Duodenal mucosa (tissue), 2 donors: ENCODE data around the gene AFG3L2.

Experiments used
- H3K27ac ChIP-seq: one replicate; pipeline ENCODE4 v1.7.0; 2013; ENCODE audit warnings: low read depth, low read length
- H3K27me3 ChIP-seq, 2 donors: one replicate each; pipeline ENCODE4 v1.7.0; 2013; ENCODE audit warnings: low read length in 2 of 2, control low read depth in 1 of 2; ENCODE audit not compliant: insufficient read depth in 2 of 2, control insufficient read depth in 1 of 2
- H3K36me3 ChIP-seq, 2 donors: one replicate each; pipeline ENCODE4 v1.7.0; 2013; ENCODE audit warnings: low read length in 2 of 2, control low read depth in 1 of 2; ENCODE audit not compliant: insufficient read depth in 2 of 2, control insufficient read depth in 1 of 2
- H3K4me1 ChIP-seq, 2 donors: one replicate each; pipeline ENCODE4 v1.7.0; 2013; ENCODE audit warnings: low read length in 2 of 2, control low read depth in 1 of 2; ENCODE audit not compliant: insufficient read depth in 2 of 2, control insufficient read depth in 1 of 2
- H3K4me3 ChIP-seq, 2 donors: one replicate each; pipeline ENCODE4 v1.7.0; 2013; ENCODE audit warnings: low read length in 2 of 2, low read depth in 1 of 2
- H3K9ac ChIP-seq, 2 donors: one replicate each; pipeline ENCODE4 v1.7.0; 2013; ENCODE audit warnings: low read length in 2 of 2, low read depth in 1 of 2
- H3K9me3 ChIP-seq, 2 donors: one replicate each; pipeline ENCODE4 v1.7.0; 2013; ENCODE audit warnings: low read length in 2 of 2, control low read depth in 1 of 2; ENCODE audit not compliant: control insufficient read depth in 1 of 2

Gene AFG3L2

DNA sequence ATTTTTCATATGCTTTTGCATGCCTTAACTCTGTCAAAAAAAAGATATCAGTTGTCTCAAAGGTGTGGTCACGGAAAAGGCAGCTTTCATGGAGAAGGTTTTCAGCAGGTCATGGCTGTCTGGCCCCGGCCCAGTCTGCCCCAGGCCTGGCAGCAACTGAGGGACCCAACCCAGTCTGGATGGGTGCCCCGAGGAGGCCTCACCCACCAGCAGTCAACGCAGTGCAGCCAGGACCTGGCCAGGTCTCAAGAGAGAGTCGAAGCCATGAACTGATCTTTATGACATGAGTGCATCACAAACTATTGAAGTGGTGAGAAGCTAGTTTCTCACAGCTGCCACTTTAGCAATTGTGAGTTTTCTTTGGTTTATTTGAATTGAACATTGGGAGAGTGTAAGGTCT, 61.1 kb downstream of the AFG3L2 start:
- no peak overlapping the region for H3K4me3 ChIP-seq
- no peaks in the 10 kb centered on the region for H3K4me1 ChIP-seq
- H3K27ac ChIP-seq: no peak overlapping the region
- H3K9me3 ChIP-seq: peaks cover 3 to 8% of the 10 kb centered on the region in 2 donors
- H3K36me3 ChIP-seq: peaks cover 0 to 3% of the 10 kb centered on the region in 2 donors
- no peaks in the 10 kb centered on the region for H3K27me3 ChIP-seq
- no peak overlapping the region for H3K9ac ChIP-seq

DNA sequence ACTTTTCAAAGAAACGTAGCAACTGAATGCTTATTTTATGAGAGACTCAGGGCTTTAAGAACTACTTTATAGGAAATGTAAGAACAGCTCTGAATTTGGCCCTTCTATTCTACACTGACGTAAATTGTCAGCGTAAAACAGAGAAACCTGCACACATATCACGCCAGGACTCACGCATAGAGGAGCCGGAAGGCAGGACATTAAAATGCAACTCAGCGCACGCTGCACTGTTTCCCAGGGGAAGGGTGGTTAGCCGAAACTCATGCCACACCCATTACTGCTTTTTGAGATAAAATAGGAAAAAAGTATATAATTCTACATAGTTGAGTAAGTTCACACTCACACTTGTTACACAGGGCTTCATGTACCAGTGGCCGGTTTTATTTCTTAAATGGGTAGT, 61.5 kb downstream of the AFG3L2 start:
- no peaks in the 10 kb centered on the region for H3K36me3 ChIP-seq
- H3K9me3 ChIP-seq: peaks cover 3 to 8% of the 10 kb centered on the region in 2 donors
- H3K4me1 ChIP-seq: no peaks in the 10 kb centered on the region

DNA sequence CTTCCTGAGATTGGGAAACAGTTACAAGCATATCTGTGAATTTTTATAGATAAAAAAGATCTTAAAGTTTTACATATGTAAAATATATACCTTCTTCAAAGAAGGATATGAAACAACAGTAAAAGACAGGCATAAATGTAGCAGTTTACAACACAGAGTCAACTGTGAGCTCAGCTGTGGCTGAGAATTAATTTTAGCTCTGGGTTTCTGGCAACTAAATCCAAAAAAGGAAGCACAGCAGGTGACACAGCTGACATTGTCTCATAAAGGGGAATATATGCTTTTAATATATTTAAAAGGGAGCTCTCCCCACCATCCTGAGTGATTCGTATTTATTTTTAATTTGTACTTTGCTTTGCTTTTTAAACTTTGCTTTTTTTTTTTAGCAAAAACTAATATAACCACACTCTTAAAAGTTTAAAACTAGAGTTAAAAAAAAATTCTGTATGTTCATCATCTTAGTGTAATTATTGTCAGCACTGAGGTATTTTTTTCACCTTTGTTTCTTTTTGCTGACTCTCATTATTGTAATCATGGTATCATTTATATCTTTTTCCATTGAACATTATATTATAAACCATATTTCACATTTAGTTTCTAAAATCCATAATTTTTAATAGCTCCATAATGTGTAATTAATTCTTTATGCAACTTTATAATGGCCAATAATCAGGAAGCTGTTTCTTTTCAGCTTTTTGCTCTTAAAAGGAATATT, 62.3 kb downstream of the AFG3L2 start:
- Histone ChIP-seq H3K4me3 (no peak overlapping the region), H3K4me1 (no peaks in the 10 kb centered on the region), H3K9ac (no peak overlapping the region), H3K27ac (no peak overlapping the region), H3K27me3 (peaks cover 2 to 3% of the 10 kb centered on the region in 2 donors), H3K9me3 (peaks cover 3 to 8% of the 10 kb centered on the region in 2 donors), H3K36me3 (no peaks in the 10 kb centered on the region)

More for the DNA sequence above, 61.5 kb downstream of the AFG3L2 start:
- no peak overlapping the region for H3K9ac ChIP-seq
- no peak overlapping the region for H3K27ac ChIP-seq
- H3K4me3 ChIP-seq: no peak overlapping the region
- H3K27me3 ChIP-seq: no peaks in the 10 kb centered on the region

DNA sequence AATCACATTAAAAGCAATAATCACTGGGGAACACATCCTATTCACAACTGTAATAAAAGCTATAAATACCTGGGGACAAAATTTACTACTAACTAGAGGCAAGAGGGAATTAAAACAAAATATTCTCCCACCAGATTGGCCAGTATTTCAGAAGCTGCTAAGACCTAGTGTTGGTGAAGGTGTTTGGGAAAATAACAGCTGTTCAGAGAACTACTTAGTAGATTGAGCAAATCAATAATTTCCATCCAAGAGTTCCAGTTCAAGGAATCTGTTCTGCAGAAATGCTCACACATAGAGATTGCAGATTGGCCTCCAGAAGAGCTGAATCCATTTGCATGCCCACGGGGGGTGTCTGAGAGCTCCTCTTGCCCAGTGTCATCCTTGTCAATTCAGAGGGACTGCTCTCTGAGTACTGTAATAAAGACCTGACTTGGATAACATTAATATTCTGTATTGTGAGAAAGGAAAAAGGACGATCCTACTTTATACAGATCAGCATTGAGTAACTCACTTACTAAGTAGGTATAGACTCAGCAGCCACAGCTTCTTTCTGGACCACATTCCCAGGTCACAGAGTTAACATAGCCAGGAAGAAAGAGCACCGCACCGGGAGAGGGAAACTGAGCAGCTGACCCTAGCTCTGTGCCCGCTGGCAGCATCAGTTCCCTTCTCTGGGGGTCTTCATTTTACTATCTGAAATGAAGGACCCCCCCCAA, 63.3 kb downstream of the AFG3L2 start:
- no peak overlapping the region for H3K9ac ChIP-seq
- H3K9me3 ChIP-seq: peaks cover 3 to 8% of the 10 kb centered on the region in 2 donors
- H3K27ac ChIP-seq: no peak overlapping the region
- peaks cover 6 to 9% of the 10 kb centered on the region in 2 donors for H3K27me3 ChIP-seq
- H3K4me1 ChIP-seq: peaks cover 4 to 5% of the 10 kb centered on the region in 2 donors
- no peaks in the 10 kb centered on the region for H3K36me3 ChIP-seq
- no peak overlapping the region for H3K4me3 ChIP-seq

DNA sequence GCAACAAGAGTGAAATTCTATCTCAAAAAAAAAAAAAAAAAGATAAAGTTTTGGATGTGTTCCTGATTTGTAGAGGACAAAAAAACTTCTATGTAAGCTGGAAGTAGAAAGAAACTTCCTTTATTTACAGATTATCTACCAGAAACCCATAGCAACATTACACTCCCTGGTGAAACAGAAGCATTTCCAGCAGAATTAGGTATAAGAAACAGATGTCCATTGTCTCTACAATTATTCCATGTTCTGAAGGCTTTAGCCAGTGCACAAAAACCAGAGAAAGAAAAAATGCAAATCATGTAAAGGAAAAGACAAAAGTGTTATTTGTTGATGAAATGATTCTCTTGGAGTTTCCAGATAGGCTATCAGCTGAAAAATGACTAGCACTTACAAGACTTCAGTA, 64.1 kb downstream of the AFG3L2 start:
- Histone ChIP-seq H3K27me3 (peaks cover 6 to 9% of the 10 kb centered on the region in 2 donors), H3K36me3 (no peaks in the 10 kb centered on the region), H3K9ac (no peak overlapping the region), H3K27ac (no peak overlapping the region), H3K4me3 (no peak overlapping the region), H3K4me1 (peaks cover 4 to 8% of the 10 kb centered on the region in 2 donors), H3K9me3 (peaks cover 3 to 8% of the 10 kb centered on the region in 2 donors)

DNA sequence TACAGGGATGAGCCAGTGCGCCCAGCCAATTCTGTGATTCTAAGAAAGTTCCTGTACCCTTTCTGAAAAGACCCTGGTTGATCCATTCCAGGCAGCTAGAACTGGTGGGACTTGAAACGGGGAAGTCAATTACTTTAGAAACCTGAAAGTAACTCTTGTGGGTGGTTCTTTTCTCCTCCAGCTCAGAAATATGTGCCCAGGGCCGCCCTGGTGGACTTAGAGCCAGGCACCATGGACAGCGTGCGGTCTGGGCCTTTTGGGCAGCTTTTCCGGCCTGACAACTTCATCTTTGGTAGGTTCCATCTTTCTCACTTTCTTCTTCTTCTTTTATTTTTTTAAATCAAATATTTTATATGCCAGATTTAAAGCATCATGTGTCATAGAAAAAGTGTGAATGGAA, 66.3 kb downstream of the AFG3L2 start:
- Histone ChIP-seq H3K4me3 (no peak overlapping the region), H3K9ac (no peak overlapping the region), H3K27ac (no peak overlapping the region), H3K4me1 (peaks cover 4 to 13% of the 10 kb centered on the region in 2 donors), H3K27me3 (peaks cover 19 to 27% of the 10 kb centered on the region in 2 donors), H3K9me3 (peaks cover 3 to 8% of the 10 kb centered on the region in 2 donors), H3K36me3 (no peaks in the 10 kb centered on the region)

DNA sequence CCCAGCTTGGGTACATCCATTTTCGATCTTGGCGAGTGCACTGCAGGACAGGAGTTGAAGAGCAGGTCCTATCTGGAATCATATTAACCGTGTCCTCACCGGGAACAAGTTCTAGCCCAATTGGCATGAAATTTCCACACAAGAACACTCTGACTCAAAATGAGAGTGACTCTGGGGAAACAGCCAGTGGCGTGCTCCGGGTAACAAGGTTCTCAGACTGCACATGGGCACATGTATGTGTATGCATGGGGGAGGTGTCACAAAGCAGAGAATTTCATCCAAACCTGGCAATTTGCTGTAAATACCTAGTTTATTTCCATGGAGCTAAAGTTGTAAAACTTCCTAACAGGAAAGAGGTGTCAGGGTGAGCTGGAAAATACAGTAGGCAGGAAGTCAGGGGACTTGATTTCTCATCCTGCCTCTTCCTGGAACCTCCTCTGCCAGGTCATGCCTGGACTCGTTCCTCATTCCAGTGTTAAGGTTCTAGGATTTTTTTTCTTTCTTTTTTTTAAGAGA, 67.3 kb downstream of the AFG3L2 start:
- Histone ChIP-seq H3K9me3 (peaks cover 3 to 8% of the 10 kb centered on the region in 2 donors), H3K9ac (no peak overlapping the region), H3K4me3 (peak overlapping the region; percentile 54 to 63), H3K36me3 (no peaks in the 10 kb centered on the region), H3K27me3 (peaks cover 19 to 27% of the 10 kb centered on the region in 2 donors), H3K27ac (peak overlapping the region; percentile 33), H3K4me1 (peaks cover 4 to 13% of the 10 kb centered on the region in 2 donors)

DNA sequence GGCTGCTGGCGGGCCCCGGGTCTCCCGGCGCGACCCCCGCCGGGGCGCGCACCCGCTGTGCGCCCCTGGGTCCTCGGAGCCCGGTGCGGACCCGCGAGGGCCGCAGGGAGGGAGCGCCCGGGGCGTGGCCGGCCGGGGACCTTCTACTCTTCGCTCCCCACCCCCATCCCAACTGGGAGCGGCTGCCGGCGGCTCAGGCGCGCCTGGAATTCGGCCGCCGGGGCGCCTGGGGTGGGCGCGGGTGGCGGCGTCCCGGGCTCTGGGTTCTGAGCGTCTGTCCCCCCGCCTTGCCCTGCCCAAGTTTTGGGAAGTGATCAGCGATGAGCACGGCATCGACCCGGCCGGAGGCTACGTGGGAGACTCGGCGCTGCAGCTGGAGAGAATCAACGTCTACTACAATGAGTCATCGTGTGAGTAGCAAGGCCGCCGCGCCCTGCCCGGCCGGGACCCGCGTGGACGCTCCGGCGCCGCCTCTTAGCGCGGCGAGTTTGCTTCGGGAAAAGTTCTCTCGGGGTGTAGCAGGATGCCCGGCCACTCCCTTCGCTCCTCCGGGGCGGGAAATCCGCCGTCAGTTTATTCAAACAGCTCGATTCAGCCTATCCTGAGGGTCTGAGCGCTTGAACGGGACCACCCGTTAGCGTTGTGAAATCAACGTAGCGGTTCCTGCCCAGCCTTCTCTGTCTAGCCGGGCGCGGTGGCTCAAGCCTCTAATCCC, 68.5 kb downstream of the AFG3L2 start:
- H3K27ac ChIP-seq: peak overlapping the region; percentile 82
- peak overlapping the region in 1 of 2 donors; percentile 15 for H3K9ac ChIP-seq
- no peaks in the 10 kb centered on the region for H3K36me3 ChIP-seq
- H3K4me1 ChIP-seq: peaks cover 4 to 13% of the 10 kb centered on the region in 2 donors
- H3K9me3 ChIP-seq: peaks cover 3 to 8% of the 10 kb centered on the region in 2 donors
- peak overlapping the region; percentile 54 to 63 for H3K4me3 ChIP-seq
- H3K27me3 ChIP-seq: peaks cover 19 to 27% of the 10 kb centered on the region in 2 donors

DNA sequence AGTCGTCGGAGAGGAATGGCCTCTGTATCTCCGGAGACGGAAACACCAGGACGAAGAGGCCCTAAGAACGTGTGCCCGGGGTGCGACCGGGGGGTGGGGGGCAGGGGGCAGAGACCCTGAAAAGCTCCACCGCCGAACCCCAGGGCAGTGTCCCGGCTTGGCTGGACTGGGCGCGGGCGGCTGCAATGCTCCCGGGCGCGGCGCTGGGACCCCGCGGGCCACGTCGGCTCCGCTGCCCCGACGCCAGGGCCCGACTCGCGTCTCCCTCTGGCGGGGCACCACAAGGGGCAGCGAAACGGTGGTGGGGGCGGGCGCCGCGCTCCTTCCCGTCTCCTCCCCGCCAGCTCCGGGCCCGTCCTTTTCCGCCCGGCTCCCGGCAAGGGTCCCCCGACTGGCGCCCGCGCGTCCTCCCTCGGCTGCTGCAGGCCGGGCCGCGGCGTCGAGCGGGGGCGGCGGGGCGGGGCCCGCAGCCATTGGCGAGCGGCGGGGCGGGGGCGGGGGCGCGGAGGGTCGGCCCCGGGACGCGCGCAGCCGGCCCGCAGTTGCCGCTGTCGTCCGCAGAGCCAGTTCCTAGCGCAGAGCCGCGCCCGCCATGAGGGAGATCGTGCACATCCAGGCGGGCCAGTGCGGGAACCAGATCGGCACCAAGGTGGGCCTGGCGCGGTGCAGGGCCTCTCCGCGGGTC, 69.2 kb downstream of the AFG3L2 start, which contains the start of gene TUBB6:
Gene TUBB6, plus strand, starts transcription at position 541 of the 685 bp plus-strand sequence. Its CDS starts 52 bp downstream, at position 593.
- peaks cover 3 to 8% of the 10 kb centered on the region in 2 donors for H3K9me3 ChIP-seq
- H3K4me3 ChIP-seq: peak within 1 kb of the TSS; percentile 54 to 63
- peak within 1 kb of the TSS in 1 of 2 donors; percentile 15 for H3K9ac ChIP-seq
- no peaks in the 10 kb centered on the region for H3K36me3 ChIP-seq
- peaks cover 19 to 27% of the 10 kb centered on the region in 2 donors for H3K27me3 ChIP-seq
- peaks cover 4 to 13% of the 10 kb centered on the region in 2 donors for H3K4me1 ChIP-seq
- H3K27ac ChIP-seq: peak within 1 kb of the TSS; percentile 82
